Gastroesophageal sphincter (tissue), 4 donors: ENCODE data around the gene CD320. TPM values are rescaled to one million over a fixed set of nuclear protein-coding genes. Genes with fewer than 3 reads are reported as not detected.
"Not testable (repeated sequence)": the region's sequence is repeated elsewhere in the genome, so short reads cannot be mapped to it uniquely, and the experiment has no call there.

Source experiments
- ATAC-seq: fragments of 150-250 bp; one replicate; pipeline ENCODE4 v1.9.1; 2016; ENCODE audit warnings: mild to moderate bottlenecking, moderate library complexity
- H3K27ac ChIP-seq, 4 donors: fragments of 200-600 bp; sonication (generic) in 3 of 4; 1 replicate in 3 of 4; 2 replicates in 1 of 4; pipeline ENCODE4 v1.5.1; 2016 to 2019
- H3K27me3 ChIP-seq: fragments of 200-600 bp; sonication (generic); one replicate; pipeline ENCODE4 v1.5.1; 2019
- H3K36me3 ChIP-seq, 2 donors: fragments of 200-600 bp; sonication (generic); one replicate each; pipeline ENCODE4 v1.5.1; 2019; ENCODE audit warnings: control low read depth in 1 of 2
- H3K4me1 ChIP-seq, 3 donors: fragments of 200-600 bp; sonication (generic); 1 replicate in 2 of 3; 2 replicates in 1 of 3; pipeline ENCODE4 v1.5.1; 2016 to 2019; ENCODE audit warnings: control low read depth in 2 of 3
- H3K4me3 ChIP-seq, 2 donors: fragments of 200-600 bp; sonication (generic); one replicate each; pipeline ENCODE4 v1.5.1; 2019; ENCODE audit warnings: mild to moderate bottlenecking in 1 of 2, moderate library complexity in 1 of 2
- H3K9me3 ChIP-seq, 3 donors: fragments of 200-600 bp; sonication (generic); one replicate each; pipeline ENCODE4 v1.5.1; 2017 to 2019; ENCODE audit warnings: control low read depth in 2 of 3
- EP300 ChIP-seq: sonication (generic); formaldehyde crosslinking; IDR thresholded peaks from one replicate; pipeline ENCODE4 v1.6.1; 2017; ENCODE audit warnings: antibody characterized with exemption, mild to moderate bottlenecking
- POLR2A ChIP-seq, 2 donors: fragments of 450-650 bp; IDR thresholded peaks; one replicate each; pipeline ENCODE4 v1.6.1; 2017; ENCODE audit warnings: antibody characterized with exemption in 2 of 2, mild to moderate bottlenecking in 2 of 2, moderate library complexity in 1 of 2
- POLR2AphosphoS5 ChIP-seq: sonication (generic); formaldehyde crosslinking; IDR thresholded peaks from one replicate; pipeline ENCODE4 v1.6.1; 2017; ENCODE audit warnings: antibody characterized with exemption
- WGBS, 2 donors: methylation state at CpG; one replicate each; pipeline ENCODE4 v1.1.5; 2018; ENCODE audit warnings: low coverage in 1 of 2; 5-methylcytosine and 5-hydroxymethylcytosine counted together
- total RNA-seq, 4 donors: library from RNA; depleted of rRNA; stranded (reverse); fragments of >200 nt; gene quantifications; one replicate each; pipeline ENCODE4 v1.1.0, GENCODE V29; 2016
- TF ChIP-seq, protein P1 (sequence below), 4 experiments: fragments of 200-600 bp in 2 of 4; fragments of 450-650 bp in 2 of 4; sonication (generic) in 1 of 4; IDR thresholded peaks; one replicate each; pipeline ENCODE4 v1.5.1; 2017 to 2019; ENCODE audit warnings: antibody characterized with exemption in 4 of 4, mild to moderate bottlenecking in 2 of 4, moderate library complexity in 2 of 4

The CD320 gene
- total RNA-seq = 10 to 100 TPM; 25.4 to 58.5 (median 40.8) TPM

DNA sequence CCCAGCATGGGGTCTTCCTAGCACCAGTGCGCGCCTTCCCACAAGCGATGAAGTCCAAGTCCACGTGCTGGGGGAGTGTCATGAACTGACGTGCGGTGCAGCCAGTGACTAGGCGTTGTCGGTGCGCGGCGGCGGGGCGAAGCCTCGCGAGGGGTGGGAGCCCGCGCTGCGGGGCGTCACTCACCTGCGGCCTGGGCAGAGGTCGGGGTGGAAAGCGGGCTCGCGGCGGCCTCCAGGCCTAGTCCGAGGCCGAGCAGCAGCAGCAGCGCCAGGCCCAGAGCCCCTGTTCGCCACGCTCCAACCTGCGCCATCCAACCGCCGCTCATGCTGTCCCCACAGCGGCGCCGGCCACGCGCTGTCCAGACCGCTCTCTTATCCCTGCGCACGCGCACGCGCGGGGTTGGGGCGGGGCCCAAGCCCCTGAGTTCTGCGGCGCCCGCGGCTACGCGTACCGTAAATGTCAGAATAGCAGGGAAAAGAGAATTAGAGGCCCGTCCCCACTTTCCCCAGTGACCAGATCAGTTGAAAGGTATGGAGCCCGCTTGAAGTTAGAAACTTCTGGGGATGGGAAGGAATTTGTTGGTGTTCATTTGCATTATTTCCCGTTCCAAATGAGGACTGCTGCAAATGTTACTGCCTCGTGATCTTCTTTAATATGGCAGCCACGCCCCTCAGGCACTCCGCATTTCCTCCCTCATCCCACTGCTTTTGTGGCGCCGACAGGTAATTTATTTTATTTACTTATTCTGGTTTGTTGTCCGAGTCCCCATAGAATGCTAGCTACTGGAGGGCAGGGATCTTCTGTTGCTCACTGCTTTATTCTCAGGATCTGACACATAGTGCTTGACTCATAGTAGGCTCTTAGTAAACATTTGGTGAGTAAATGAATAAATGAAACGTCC lies at the start of gene CD320:
Gene CD320 (minus strand): TSS at position 394 of the 902 bp plus-strand sequence. CDS start 68 bp downstream, at position 326.
- TF ChIP-seq, protein P1, sequence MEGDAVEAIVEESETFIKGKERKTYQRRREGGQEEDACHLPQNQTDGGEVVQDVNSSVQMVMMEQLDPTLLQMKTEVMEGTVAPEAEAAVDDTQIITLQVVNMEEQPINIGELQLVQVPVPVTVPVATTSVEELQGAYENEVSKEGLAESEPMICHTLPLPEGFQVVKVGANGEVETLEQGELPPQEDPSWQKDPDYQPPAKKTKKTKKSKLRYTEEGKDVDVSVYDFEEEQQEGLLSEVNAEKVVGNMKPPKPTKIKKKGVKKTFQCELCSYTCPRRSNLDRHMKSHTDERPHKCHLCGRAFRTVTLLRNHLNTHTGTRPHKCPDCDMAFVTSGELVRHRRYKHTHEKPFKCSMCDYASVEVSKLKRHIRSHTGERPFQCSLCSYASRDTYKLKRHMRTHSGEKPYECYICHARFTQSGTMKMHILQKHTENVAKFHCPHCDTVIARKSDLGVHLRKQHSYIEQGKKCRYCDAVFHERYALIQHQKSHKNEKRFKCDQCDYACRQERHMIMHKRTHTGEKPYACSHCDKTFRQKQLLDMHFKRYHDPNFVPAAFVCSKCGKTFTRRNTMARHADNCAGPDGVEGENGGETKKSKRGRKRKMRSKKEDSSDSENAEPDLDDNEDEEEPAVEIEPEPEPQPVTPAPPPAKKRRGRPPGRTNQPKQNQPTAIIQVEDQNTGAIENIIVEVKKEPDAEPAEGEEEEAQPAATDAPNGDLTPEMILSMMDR (IDR thresholded peaks at IDR 0.05) = peak in 1 of 4 experiments; percentile 10
- no peak for TF ChIP-seq EP300
- peak; percentile 55 to 61 for TF ChIP-seq POLR2A (IDR thresholded peaks at IDR 0.05)
- TF ChIP-seq POLR2AphosphoS5 = peak; percentile 69
- ATAC-seq = peak; percentile 96
- H3K4me1 ChIP-seq = peaks cover 0 to 41% (median 10%) of the 10 kb centered on the region in 3 donors
- H3K36me3 ChIP-seq = peaks cover 0 to 49% of the 10 kb centered on the region in 2 donors
- no peaks in the 10 kb centered on the region for H3K27me3 ChIP-seq
- H3K27ac ChIP-seq = peak within 1 kb of the TSS; percentile 30 to 85 (median 83)
- H3K4me3 ChIP-seq = peak within 1 kb of the TSS; percentile 56 to 72
- 0 to 1% methylated on average over 1 to 8 of the region's 63 CpGs for WGBS, 2 donors
- no peaks in the 10 kb centered on the region for H3K9me3 ChIP-seq

DNA sequence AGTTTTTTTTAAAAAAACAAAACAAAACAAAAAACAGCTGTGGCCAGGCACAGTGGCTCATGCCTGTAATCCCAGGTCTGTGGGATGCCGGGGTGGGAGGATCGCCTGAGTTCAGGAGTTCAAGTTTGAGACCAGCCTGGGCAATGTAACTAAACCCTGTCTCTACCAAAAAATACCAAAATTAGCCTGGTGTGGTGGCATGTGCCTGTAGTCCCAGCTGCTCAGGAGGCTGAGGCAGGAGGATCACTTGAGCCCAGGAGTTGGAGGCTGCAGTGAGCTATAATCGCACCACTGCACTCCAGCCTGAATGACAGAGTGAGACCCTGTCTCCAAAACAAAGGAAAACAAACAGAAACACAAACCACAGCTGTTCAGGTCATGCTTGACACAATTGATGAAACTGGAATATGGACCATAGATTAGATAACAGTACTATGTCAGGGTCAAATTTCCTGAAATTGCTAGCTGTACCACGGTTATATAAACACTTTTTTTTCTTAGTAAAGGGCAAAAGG lies 48.9 kb upstream of the CD320 start:
- Histone ChIP-seq H3K27ac (no peak overlapping the region), H3K9me3 (no peaks in the 10 kb centered on the region), H3K27me3 (peaks cover 14% of the 10 kb centered on the region), H3K4me1 (peaks cover 0 to 34% (median 12%) of the 10 kb centered on the region in 3 donors), H3K36me3 (no peaks in the 10 kb centered on the region), H3K4me3 (no peak overlapping the region)
- ATAC-seq = no peak
- 53 to 56% methylated on average over 2 of the region's 4 CpGs for WGBS, 2 donors
- TF ChIP-seq POLR2A (IDR thresholded peaks at IDR 0.05) = no peak
- TF ChIP-seq EP300 = no peak
- TF ChIP-seq POLR2AphosphoS5 = no peak
- TF ChIP-seq, protein P1 (IDR thresholded peaks at IDR 0.05) = no peak

DNA sequence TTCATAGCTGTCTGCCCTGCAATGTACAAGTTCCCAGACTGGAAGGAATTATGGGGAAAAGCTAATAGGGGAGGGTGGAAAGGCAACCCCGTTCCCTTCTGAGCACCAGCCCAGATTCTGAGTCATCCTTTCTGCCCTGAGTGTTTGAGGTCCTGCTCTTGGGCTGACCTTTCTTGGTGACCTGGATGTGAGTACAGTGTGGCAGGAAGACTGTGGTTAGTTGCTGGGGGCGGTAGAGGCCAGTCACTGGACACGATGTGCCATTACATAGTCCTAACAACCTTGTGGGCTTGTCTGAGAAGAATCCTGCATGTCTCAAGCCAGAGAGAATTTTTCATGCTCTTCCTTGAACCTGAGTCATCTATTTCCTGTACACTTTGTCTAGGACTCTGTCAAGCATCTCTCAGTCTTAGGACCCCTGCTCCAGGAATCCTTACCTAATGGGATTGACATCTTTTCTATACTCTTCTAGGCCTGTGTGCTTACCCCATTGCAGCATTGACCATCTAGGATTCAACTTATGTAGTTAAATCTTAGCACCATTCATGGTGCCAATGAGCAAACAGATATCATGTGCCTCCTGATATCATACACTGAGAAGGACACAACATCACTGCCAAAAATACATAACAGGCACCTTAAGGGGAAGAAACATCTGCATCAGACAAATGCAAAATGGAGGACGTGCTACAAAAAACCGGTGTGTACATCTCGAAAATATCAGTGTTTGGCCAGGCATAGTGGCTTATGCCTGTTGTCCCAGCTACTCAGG lies 47.7 kb upstream of the CD320 start:
- H3K4me1 ChIP-seq = peaks cover 0 to 23% (median 8%) of the 10 kb centered on the region in 3 donors
- 52 to 53% methylated on average over 3 to 5 of the region's 6 CpGs for WGBS, 2 donors
- H3K27me3 ChIP-seq = peaks cover 25% of the 10 kb centered on the region
- no peak overlapping the region for H3K4me3 ChIP-seq
- no peaks in the 10 kb centered on the region for H3K36me3 ChIP-seq
- H3K9me3 ChIP-seq = no peaks in the 10 kb centered on the region
- H3K27ac ChIP-seq = peak overlapping the region in 2 of 4 donors; percentile 23 to 29
- TF ChIP-seq, protein P1 (IDR thresholded peaks at IDR 0.05) = no peak
- TF ChIP-seq POLR2AphosphoS5 (peak; percentile 66), EP300 (no peak), POLR2A (IDR thresholded peaks at IDR 0.05) (no peak)
- ATAC-seq = peak; percentile 72

DNA sequence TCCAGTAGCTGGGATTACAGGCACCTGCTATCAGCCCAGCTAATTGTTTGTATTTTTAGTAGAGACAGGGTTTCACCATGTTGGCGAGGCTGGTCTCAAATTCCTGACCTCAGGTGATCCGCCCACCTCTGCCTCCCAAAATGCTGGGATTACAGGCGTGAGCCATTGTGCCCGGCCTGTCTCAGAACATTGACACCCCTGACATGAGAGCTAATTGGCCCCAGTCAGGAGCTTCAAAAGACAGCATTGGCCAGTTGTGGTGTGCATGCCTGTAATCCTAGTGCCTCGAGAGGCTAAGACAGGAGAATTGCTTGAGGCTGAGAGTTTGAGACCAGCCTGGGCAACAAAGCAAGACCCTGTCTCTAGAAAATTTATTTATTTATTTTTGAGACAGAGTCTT lies 44.7 kb upstream of the CD320 start:
- H3K27ac ChIP-seq = peak overlapping the region in 1 of 4 donors; percentile 27
- H3K9me3 ChIP-seq, ATAC-seq, H3K36me3 ChIP-seq: not testable (repeated sequence)
- H3K4me3 ChIP-seq = peak overlapping the region in 1 of 2 donors; percentile 18
- H3K27me3 ChIP-seq = peaks cover 33% of the 10 kb centered on the region
- WGBS, 2 donors = 40 to 89% methylated on average over 1 to 4 of the region's 5 CpGs
- H3K4me1 ChIP-seq = peaks cover 0 to 23% (median 8%) of the 10 kb centered on the region in 3 donors
